ENCODE data around the gene LY6G6C. TPM values are rescaled to one million over a fixed set of nuclear protein-coding genes. Genes with fewer than 3 reads are reported as not detected.
"Not testable (repeated sequence)": the region's sequence is repeated elsewhere in the genome, so short reads cannot be mapped to it uniquely, and the experiment has no call there.

The LY6G6C gene
- total and polyA plus RNA-seq, 2 of the 4 experiments (the other 2 are of a cell fraction), result not detected

DNA sequence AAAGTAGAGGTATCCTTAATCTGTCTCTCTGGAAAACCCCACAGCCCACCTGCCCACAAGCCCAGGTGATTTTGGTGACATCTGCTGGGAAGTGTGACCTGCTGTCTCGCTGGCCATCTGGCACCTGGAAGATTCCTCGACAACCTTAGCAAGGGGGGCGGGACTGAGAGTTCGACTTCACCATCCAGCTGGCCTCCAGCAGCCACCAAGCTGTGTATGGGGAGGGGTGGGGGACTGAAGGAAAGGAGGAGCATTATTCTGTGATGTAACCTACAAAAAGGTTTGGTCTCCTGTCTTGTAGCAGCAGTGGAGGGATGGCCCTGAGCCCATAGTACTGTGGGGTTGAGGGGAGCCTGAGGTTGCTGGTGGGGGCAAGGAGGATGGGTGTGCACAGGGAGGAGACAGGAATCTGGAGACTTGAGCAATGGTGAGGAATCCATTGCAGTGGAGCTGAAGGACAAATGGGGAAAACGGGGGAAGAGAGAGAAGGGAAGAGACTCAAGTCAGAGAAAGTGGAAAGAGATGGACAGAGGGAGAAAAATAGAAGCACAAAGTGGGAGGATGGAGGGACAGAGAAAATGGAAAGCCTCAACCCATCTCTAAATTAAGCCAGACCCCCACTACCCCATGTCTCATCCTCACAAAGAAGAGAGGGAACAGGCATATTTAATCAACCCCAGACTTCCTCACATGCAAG, 10.9 kb downstream of the LY6G6C start:
- no peak for TF ChIP-seq RFX5 (IDR thresholded peaks at IDR 0.05; ENCODE audit: low read depth, low read length)
- dilution Hi-C loops (cut with HindIII; ENCODE audit: low sequenced_read_pairs, unreplicated experiment), result no loop called here
- Histone ChIP-seq H2BK20ac (ENCODE audit: low read depth, low read length) (no peak overlapping the region), H4K8ac (ENCODE audit: low read depth in 2 of 2, low read length in 2 of 2) (no peak overlapping the region), H4K91ac (ENCODE audit: insufficient read depth, low read depth, low read length) (no peak overlapping the region), H3K9me3 (ENCODE audit: control insufficient read depth, insufficient read depth, low read length) (no peaks in the 10 kb centered on the region), H3K4me2 (ENCODE audit: low read depth, low read length) (no peak overlapping the region), H4K20me1 (ENCODE audit: insufficient read depth, low read length) (no peaks in the 10 kb centered on the region; the same call in 1 of the 2 replicates), H3K9ac (ENCODE audit: low read depth, low read length) (no peak overlapping the region), H3K14ac (replicated peaks; ENCODE audit: low read depth, low read length) (no peak overlapping the region), H3K36me3 (ENCODE audit: control insufficient read depth, insufficient read depth, low read length) (no peaks in the 10 kb centered on the region), H3K4me1 (ENCODE audit: control insufficient read depth, insufficient read depth, low read length) (no peaks in the 10 kb centered on the region), H3K23ac (ENCODE audit: low read depth, low read length) (no peak overlapping the region), H2BK120ac (ENCODE audit: low read depth, low read length) (no peak overlapping the region), H3K4me3 (ENCODE audit: insufficient read depth, low read depth, low read length) (no peak overlapping the region), H3K56ac (ENCODE audit: extremely low read depth, insufficient read depth, low read length) (no peak overlapping the region), H2AK5ac (ENCODE audit: low read depth, low read length) (no peak overlapping the region; the same call in 1 of the 2 replicates), H3K27me3 (ENCODE audit: control insufficient read depth, insufficient read depth, low read length) (peaks cover 35% of the 10 kb centered on the region), H2BK15ac (ENCODE audit: low read depth, low read length) (no peak overlapping the region), H3K9me1 (ENCODE audit: insufficient read depth, low read length) (no peaks in the 10 kb centered on the region), H3K18ac (ENCODE audit: low read depth, low read length) (no peak overlapping the region), H2AK9ac (replicated peaks; ENCODE audit: low read depth, low read length, poor library complexity) (no peak overlapping the region), H2AFZ (replicated peaks; ENCODE audit: low read length, poor library complexity) (peak overlapping the region; percentile 21), H3K27ac (ENCODE audit: insufficient read depth, low read length) (no peak overlapping the region), H2BK5ac (ENCODE audit: low read depth, low read length, poor library complexity, severe bottlenecking) (no peak overlapping the region), H3K4ac (ENCODE audit: low read depth, low read length) (no peak overlapping the region), H3K79me1 (ENCODE audit: low read depth in 1 of 2, low read length in 2 of 2) (no peaks in the 10 kb centered on the region), H4K5ac (ENCODE audit: low read depth, low read length) (no peak overlapping the region)
- in situ Hi-C loops (cut with MboI; ENCODE audit: low sequenced_read_pairs), result no loop called here
- ChIA-PET CTCF (no interaction called here), POLR2A (ENCODE audit: unreplicated experiment) (no interaction called here)
- intact Hi-C loops (cut with micrococcal nuclease), result no loop called here
- ATAC-seq (ENCODE audit: low read depth) (no peak), DNase-seq (no peak)
- WGBS, 2 experiments (ENCODE audit: extremely low coverage in 2 of 2, insufficient read length in 1 of 2), result no CpG with 5 or more reads among the region's 5 CpGs
- BruUV-seq (replicated peaks), result no TSS peak

DNA sequence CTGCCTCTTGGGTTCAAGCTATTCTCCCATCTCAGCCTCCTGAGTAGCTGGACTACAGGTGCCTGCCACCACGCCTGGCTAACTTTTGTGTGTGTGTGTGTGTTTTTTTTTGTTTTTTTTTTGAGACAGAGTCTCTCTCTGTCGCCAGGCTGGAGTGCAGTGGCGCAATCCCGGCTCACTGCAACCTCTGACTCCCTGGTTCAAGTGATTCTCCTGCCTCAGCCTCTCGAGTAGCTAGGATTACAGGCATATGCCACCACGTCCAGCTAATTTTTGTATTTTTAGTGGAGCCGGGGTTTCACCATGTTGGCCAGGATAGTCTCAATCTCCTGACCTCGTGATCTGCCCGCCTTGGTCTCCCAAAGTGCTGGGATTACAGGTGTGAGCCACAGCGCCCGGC, 12.4 kb downstream of the LY6G6C start:
- dilution Hi-C loops (cut with HindIII; ENCODE audit: low sequenced_read_pairs, unreplicated experiment); ATAC-seq (ENCODE audit: low read depth); H2AK5ac ChIP-seq (ENCODE audit: low read depth, low read length); H3K4ac ChIP-seq (ENCODE audit: low read depth, low read length); H3K23ac ChIP-seq (ENCODE audit: low read depth, low read length); H3K14ac ChIP-seq (replicated peaks; ENCODE audit: low read depth, low read length); H4K20me1 ChIP-seq (ENCODE audit: insufficient read depth, low read length); H4K8ac ChIP-seq (ENCODE audit: low read depth in 2 of 2, low read length in 2 of 2); DNase-seq; in situ Hi-C loops (cut with MboI; ENCODE audit: low sequenced_read_pairs); H3K9me1 ChIP-seq (ENCODE audit: insufficient read depth, low read length); H2BK120ac ChIP-seq (ENCODE audit: low read depth, low read length); H2BK5ac ChIP-seq (ENCODE audit: low read depth, low read length, poor library complexity, severe bottlenecking); H2AK9ac ChIP-seq (replicated peaks; ENCODE audit: low read depth, low read length, poor library complexity); H3K79me1 ChIP-seq (ENCODE audit: low read depth in 1 of 2, low read length in 2 of 2); H3K4me3 ChIP-seq (ENCODE audit: insufficient read depth, low read depth, low read length); H3K56ac ChIP-seq (ENCODE audit: extremely low read depth, insufficient read depth, low read length); H3K9ac ChIP-seq (ENCODE audit: low read depth, low read length); H2BK20ac ChIP-seq (ENCODE audit: low read depth, low read length); intact Hi-C loops (cut with micrococcal nuclease); POLR2A ChIA-PET (ENCODE audit: unreplicated experiment); H4K91ac ChIP-seq (ENCODE audit: insufficient read depth, low read depth, low read length); H3K9me3 ChIP-seq (ENCODE audit: control insufficient read depth, insufficient read depth, low read length); H3K18ac ChIP-seq (ENCODE audit: low read depth, low read length); H3K4me1 ChIP-seq (ENCODE audit: control insufficient read depth, insufficient read depth, low read length); BruUV-seq (replicated peaks); H2AFZ ChIP-seq (replicated peaks; ENCODE audit: low read length, poor library complexity); H2BK15ac ChIP-seq (ENCODE audit: low read depth, low read length); H3K27ac ChIP-seq (ENCODE audit: insufficient read depth, low read length); H3K36me3 ChIP-seq (ENCODE audit: control insufficient read depth, insufficient read depth, low read length); H4K5ac ChIP-seq (ENCODE audit: low read depth, low read length); H3K4me2 ChIP-seq (ENCODE audit: low read depth, low read length): not testable (repeated sequence)
- peaks cover 27% of the 10 kb centered on the region for H3K27me3 ChIP-seq (ENCODE audit: control insufficient read depth, insufficient read depth, low read length)
- CTCF ChIA-PET, result interaction anchor here (0.6 kb wide), 1 partner anchor 28 kb away, joined by 3 read pairs; no protein-coding TSS in a partner anchor
- WGBS, 2 experiments (ENCODE audit: extremely low coverage in 2 of 2, insufficient read length in 1 of 2), result 76% methylated on average over 3 of the region's 11 CpGs; no CpG with 5 or more reads in 1 of the 2 experiments
